HS-27A (cell line): ENCODE measurements around the gene ANKRD29.

Source experiments
- DNase-seq: peaks from one replicate; pipeline ENCODE4 v3.0.0-alpha.2; 2012; ENCODE audit warnings: low read depth, missing footprints

Gene ANKRD29, protein sequence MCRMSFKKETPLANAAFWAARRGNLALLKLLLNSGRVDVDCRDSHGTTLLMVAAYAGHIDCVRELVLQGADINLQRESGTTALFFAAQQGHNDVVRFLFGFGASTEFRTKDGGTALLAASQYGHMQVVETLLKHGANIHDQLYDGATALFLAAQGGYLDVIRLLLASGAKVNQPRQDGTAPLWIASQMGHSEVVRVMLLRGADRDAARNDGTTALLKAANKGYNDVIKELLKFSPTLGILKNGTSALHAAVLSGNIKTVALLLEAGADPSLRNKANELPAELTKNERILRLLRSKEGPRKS

DNA sequence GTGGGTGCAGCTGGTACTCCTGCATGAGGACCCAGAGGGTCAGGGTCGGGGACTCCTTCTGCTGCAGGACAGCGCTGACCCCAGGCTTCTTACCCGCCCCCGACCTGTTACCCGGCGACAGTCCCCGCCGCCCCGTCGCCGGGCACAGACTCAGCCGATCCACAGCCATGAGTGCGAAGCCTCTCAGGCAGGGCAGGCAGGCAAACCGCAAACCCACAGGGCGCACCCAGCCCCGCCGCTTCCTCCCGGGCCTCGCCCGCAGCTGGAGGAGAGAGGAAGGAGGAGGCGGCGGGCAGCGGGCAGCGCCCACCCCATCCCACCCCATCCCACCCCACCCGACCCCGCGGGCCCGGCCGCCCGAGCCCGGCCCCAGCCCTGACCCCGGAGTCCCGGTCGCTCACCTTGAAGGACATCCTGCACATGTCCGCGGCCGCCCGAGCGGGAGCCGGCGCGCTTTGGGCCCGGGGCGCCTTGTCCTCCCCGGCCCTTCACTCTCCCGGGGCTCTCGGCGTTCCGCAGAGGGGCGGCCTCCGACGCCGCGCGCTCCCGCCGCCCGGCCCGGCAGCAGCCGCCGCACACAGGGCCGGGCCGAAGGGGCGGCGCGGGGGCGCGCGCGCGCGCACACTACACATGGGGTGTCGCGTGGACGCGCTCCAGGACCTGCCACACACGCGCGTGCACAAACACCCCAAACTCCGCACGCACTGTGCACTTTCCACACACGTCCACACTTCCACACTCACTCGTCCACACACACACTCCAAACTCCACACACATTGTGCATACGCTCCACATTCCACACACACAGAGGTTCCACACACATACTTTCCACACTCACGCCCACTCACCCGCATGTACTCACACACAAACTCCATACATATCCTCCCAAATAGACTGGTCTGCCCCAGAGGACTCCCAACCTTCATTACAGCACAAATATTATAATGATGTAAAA is at the start of gene ANKRD29:
Gene ANKRD29, minus strand, starts transcription at position 603 of the 955 bp plus-strand sequence. Its CDS starts 181 bp downstream, at position 422.
- no peak for DNase-seq

DNA sequence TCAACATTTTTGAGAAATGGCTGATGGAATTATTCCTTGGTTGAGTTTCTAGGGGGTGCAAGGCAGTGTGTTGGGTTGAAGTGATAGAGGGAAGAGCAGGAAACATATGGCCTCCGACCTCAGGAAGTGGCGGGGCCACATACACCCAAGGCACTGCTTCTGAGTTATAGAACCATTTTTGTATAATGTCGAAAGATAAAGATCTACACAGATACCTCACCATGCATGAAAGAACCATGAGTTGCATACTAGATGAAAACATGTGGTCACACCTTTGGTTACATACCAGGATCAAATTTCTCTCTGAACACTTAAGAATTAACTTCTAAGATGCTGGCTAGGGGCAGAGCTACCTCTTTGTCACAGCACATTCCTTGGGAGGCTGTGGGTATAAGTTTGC is 49.7 kb upstream of the ANKRD29 start:
- DNase-seq = no peak

DNA sequence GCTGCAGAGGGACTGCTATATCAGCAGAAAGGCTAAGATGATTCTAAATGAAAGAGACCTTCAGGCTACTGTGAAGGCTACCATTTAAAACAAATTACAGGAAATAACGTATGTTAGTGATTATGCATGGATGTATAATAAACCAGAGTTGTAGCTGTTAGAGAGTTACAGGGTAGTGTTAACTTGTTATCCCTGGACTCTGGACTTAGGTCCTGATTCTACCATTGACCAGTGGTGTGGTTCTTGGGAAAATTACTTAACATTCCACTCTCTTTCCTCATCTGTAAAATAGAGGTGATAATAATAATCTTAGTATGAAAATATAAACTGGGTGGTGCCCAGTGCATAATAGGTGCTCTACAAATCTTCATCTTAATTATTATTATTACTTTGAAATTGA is 48.7 kb upstream of the ANKRD29 start:
- no peak for DNase-seq

DNA sequence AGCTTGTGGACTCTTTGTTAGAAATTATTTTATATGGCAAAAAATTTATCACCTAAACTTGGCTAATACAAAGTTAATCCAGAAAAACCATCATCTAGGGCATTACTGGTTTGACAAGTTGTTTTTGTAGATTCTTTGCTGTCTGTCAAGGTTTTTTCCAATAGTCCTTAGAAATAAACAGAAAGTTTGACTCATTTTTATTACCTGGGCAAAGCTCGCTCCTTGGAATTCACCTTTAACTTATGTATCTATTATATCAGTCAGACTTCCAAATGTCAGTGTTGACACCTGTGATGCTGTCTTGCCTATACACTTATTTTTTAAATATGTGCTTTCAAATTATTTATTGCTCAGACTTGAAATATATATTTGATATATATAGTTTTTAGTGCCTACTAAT is 48.2 kb upstream of the ANKRD29 start:
- DNase-seq = no peak

DNA sequence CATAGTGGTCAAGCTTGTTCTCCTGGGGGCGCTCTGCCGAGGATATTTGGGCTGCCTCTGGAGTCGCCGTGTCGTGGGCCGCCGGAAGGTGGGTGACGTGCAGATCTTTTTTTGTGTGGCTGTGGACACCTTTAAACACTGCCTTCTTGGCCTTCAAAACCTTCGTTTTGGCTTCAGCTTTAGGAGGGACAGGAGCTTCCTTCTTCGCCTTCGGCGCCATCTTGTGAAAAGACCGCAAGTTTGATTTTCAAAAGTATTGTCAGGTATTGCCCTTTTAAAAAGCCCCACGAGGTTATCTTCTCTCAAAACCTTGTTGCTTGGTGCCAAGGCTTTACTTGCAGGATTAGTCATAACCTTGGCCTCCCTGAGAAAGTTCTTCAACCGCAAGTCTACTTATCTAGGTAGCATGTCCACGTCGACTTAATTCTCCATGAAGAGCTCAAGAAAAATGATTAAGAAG is 47.4 kb upstream of the ANKRD29 start:
- no peak for DNase-seq

DNA sequence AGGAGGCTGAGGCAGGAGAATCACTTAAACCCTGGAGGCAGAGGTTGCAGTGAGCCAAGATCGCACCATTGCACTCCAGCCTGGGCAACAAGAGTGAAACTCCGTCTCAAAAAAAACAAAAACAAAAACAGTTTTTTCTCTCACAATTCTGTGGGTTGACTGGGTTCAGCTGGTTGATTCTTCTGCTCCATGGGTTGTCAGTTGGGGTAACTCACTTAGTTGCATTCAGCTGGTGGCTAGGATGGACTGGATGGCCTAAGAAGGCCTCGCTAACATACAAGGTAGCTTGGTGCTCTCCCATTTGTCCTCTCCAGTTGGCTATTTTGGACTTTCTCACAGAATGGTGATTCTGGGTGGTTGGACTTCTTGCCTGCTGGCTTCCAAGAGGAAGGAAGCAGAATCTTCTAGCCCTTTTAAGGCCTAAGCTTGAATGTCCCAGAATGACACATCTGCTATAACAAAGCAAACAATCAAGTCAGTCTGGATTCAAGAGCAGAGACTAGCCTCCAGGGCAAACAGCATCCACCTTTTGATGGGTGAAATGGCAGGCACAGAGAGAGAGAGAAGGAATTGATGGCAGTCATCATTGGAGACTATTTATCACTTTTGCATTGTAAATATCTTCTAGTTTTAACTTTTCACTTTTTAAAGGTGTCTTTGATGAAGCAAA is 44.4 kb upstream of the ANKRD29 start:
- DNase-seq = no peak

DNA sequence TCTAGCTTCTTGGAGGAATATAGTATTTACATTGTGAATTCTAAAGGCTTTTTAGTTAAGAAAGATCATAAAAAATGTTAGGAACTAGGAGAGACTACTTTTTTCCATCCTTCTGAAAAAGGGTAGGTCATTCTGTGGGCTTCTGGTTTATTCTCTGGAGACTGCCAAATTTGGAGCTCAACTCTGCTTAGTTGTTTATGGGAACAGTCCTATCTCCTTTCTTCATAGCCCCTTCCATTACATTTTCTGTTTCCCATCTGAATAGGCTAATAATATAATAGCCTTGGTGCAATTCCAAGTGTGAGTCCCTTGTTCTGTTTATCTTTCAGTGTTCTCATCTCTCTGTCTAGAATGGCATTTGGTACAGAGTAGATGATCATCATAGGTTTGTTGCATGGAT is 42.1 kb upstream of the ANKRD29 start:
- no peak for DNase-seq

DNA sequence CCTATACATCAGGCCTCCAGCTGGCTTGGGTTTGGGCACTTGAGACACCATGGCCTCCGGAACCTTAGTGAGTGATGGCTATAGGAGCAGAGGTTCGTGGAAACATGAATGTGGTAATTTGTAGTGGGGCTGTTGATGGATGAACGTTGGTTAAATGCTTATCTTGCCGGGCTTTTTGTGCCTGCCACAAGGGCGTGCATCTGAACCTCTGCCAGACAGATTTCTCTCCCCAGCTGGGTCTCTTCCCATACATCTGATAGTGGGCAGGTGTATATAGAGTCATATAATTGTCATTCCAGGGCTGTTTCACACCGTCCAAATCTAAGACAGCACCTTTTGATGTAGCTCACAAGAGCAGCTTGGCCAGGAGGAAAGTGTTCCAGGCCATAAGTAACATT is 41.3 kb upstream of the ANKRD29 start:
- DNase-seq = no peak

DNA sequence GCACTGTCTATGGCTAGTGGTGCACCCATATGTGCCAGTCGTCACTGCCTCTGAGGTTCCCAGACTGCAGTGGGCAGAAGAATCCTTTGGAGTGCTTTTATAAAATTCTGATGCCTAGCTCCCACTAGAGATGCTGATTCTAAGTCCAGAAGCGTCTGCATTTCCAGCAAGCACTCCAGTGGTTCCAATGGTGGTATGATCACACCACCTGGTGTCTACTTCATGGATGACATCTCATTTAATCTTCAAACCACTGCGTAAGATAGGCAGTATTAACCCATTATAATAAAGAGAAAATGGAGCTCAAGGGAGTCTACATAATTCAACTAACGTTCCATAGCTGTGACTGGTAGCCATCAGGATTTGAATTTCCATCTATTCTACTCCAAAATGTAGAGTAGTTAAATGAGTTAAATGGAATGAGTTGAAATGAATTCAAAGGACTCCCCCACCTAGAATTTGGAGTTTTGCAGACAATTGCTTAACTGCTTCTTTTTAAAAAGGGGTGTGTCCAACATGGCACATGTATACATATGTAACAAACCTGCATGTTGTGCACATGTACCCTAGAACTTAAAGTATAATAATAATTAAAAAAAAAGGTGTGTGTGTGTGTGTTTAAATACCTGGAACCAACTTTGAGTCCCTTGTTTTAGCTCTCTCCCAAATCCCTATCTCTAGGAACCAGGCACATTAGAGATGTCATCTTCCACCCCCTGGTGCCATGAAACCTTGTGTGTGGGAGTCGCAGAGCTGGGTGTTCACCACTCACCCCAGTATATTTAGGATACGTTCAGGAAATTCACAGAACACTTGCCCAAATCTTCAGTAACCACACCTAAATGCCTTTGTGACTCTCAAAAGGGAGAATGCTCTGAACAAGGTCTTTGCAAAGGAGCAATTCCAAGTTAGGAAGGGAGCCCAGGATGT is 40.6 kb upstream of the ANKRD29 start:
- DNase-seq = no peak

DNA sequence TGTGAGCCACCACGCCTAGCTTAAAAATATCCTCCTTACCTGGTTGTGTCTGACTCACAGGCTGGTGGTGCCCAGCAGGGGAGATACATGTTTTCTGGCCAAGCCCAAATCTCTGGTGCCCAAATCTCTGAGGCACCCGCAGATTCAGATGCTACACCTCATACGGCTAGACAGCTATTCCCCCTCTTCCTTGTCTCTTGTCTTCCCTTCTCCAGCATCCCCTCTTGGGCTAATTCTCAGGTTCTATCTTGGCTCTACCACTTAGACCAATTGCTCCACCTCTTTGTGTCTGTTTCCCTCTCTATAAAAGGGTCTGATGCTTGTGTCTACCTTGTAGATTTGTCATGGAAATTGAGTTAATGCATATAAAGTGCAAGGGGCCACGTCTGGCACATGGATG is 39.9 kb upstream of the ANKRD29 start:
- no peak for DNase-seq

DNA sequence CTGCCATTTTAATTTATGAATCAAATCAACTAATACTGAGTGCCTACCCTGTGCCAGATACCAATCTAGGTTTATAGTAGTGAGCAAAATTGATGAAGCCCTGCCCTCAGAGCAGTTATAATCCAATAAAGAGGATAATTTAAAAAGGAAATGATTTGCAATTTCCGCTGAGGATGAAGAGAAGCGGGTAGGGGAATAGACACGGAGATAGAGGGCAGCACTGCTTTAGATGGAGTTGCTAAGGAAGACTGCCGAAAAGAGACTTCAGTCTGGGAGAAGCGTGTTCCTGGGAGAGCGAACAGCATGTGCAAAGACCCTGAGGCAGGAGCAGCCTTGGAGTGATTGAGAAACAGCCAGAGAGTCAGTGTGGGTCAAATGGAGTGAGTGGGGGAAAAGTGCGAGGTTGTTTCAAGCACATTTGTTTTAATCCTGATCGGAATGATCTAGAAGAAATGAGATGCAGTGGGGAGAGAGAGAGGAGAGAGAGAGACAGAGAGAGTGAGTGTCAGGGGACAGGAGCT is 38.9 kb upstream of the ANKRD29 start:
- no peak for DNase-seq

DNA sequence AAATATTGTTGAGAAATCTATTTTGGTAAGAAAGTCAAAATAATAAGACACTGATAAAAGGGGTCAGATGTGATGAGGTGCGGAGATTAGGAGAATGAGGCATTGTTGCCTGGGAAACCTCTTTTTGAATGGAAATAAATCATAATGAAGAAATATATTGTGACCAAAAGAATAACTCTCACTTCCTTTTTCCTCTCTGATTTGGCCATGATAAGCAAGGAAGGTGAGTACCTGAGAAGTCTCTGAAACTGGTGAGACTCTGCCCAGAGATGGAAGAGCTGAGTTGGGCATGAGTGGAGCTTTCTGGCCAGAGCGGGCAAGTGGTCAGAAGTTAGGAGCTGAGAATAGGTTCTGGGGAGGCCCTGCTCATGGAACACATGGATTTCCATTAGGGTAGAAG is 38.3 kb upstream of the ANKRD29 start:
- no peak for DNase-seq

DNA sequence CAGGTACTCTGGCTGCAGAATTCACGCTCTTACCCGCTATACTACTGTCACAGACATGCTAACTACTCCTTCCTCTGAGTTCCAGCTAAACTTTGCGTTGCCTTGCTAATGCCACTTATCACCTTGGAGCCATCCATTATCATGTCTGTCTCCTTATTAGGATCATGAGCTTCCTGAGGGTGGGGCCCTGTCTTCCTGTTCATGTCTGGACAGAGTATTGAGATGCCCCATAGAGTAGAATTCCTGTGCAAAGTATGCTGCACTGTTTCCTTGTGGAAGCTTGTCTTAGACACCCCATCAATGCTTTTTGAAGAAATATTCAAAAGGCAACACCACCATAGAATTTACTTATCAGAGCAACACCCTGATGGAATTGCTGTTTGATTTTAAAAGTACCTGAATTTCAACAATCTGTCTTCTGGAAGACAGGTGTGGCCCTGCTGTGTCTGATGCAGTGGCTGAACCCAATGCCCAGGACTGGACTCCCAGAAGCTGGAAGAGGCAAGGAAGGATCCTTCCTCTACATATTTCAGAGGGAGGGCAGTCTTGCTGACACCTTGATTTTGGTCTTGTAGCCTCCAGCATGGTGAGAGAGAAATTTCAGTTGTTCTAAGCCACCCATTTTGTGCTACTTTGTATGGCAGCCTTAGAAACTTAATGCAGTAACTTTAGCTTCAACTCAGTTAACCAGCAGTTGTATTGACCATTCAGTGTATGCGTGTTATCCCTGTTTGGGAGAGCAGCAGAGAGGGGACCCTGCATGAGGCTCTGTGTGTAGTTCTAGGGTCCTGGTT is 32.1 kb upstream of the ANKRD29 start:
- no peak for DNase-seq

DNA sequence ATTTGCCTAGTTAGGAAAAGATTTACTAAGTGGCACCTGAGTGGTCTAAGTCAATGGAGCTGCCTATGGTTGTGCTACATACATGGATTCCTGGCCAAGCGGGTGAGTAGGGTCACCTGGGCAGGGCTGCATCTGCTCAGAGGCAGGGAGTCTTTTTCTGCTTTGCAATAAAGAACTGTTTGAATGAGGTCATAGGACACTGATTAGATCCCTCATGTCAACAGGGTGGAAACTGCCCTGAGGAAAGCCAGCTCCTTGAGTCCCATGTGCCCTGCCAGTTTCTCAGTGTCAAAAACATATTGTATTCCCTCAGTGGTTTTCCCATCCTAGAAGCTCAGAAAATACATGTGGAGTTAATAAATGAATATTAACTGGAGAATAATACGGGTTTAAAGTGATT is 31.1 kb upstream of the ANKRD29 start:
- DNase-seq = no peak

DNA sequence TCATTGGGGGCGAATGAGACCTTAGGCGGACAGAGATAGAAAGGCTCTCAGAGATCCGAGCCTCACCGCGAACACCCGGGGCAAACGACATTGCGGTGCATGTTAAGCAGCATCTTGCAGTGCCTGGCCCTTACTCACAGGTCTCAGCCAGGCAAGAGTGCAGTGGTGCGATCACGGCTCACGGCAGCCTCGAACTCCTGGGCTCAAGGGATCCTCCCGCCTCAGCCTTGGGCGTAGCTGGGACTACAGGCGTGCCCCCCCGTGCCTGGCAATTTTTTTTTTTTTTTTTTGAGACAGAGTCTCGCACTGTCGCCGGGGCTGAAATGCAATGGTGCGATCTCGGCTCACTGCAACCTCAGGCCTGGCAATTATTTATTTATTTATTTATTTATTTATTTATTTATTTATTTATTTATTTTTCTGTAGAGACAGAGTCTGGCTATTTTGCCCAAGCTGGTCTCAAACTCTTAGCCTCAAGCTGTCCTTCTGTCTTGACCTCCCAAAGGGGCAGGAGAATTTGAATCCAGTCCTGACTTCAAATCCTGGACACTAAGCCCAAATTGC is 27.9 kb upstream of the ANKRD29 start:
- no peak for DNase-seq

DNA sequence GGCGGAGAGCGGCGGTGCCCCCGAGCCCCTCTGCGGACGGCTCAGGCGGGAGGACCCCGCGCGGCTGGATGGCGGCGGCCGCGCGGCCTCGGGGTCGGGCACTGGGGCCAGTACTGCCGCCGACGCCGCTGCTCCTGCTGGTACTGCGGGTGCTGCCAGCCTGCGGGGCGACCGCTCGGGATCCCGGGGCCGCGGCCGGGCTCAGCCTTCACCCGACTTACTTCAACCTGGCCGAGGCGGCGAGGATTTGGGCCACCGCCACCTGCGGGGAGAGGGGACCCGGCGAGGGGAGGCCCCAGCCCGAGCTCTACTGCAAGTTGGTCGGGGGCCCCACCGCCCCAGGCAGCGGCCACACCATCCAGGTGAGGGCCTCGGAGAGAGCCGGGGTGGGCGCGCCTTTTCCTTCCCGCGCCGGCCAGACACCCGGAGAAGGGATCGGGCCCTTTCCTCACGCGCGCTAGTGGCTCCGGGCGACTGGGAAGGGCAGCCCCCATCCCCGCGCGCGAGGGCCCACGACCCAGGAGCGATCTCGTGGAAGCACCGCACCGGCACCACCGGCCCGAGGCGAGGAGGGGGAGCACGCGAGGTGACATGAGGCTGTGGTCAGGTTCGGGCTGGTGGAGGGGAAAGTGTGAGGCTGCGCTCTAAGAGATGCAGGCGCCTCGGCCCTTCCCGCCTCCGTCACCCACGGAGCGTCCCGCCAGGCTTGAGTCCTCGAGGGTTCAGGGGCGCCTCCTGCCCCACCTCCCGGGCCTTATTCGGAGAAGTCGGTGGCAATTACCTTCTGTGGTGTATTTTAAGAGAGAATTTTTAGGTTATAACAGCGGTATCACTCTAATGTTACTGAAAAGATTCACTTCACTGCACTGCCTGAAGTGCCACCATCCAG is 27.1 kb upstream of the ANKRD29 start:
- DNase-seq = no peak

DNA sequence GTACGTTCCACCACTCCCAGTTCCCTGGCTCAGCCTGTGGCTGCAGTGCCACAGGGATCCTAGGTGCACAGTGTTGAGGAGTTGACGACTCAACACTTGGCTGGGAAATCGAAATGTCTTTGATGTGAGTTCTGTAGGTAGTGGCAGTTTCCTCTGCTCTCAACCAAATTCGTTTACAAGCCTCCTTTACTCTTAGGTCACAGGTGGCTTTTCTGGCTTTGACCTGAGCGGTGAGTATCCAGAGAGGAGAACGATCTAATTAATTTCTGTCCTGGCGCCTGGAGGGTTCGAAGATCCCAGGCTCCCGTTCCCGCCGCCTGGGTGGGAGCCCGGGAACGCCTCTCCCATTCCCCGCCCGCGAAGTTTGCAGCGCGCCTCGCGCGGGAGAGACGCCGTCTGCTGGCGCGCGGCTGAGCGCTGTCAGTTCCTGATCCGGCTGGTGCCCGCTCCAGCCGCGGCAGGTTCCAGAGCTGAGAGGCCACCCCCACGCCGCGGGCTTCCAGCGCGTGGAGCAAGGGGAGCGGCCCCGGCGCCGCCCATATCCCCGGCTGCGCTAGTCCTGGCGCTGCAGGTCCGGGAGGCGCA is 26.4 kb upstream of the ANKRD29 start, which contains the start of gene LAMA3:
Gene LAMA3, plus strand, starts transcription at position 423 of the 585 bp plus-strand sequence. CDS start 231 bp downstream, outside the sequence.
- peak; percentile 33 for DNase-seq

DNA sequence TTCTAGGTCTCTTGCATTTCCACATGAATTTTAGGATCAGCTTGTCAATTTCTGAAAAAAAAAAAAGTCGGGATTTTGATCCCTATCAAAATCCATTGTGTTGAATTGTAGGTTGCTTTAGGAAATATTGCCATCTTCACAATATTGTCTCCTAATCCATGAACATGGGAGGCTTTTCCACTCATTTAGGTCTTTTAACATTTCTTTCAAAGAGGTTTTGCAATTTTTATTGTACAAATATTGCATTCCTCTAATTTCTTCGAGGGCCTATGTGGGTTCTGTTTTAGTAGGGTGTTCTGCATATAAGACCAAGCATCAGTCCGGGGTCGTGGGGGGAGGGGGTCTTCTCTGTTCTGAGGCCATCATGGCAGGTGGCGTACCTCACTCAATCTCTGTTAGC is 25.8 kb upstream of the ANKRD29 start:
- no peak for DNase-seq
